ENCODE measurements around the gene C11orf52. TPM values are rescaled to one million over a fixed set of nuclear protein-coding genes. Genes with fewer than 3 reads are reported as not detected.
"Not testable (repeated sequence)": the region's sequence is repeated elsewhere in the genome, so short reads cannot be mapped to it uniquely, and the experiment has no call there.

The C11orf52 gene
- total RNA-seq (2014; rRNA removed; shearing (Covaris generic)), result not detected in 2 replicates

- DNase-seq (ENCODE audit: low read depth), result no peak
Measured at GRCh38 chr11:111918390-111919256, at the start of gene C11orf52. Gene C11orf52 (plus strand): TSS chr11:111918913. CDS start chr11:111918973, 60 bp downstream.

- DNase-seq (ENCODE audit: low read depth), result no peak
Measured at GRCh38 chr11:111870113-111870512, 48.6 kb upstream of the C11orf52 start.

DNA sequence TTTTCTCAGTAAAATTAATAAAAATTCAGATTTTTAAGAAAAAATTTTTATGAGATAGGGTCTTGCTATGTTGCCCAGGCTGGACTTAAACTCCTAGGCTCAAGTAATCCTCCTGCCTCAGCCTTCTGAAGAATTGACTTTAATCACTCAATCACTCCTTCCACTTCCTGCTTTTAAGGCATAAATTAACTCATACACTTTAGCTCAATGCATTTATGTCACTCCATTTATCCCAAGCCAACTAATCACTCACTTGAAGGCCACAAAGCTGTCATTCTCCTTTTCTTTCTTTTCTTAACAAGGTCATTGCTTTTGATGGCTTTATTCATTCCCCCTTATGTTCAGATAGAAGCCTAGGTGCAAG lies 48.2 kb upstream of the C11orf52 start:
- DNase-seq (ENCODE audit: low read depth), result no peak

- DNase-seq (ENCODE audit: low read depth), result peak; percentile 78
Measured at GRCh38 chr11:111870886-111871692, 47.6 kb upstream of the C11orf52 start, which contains the start of gene ALG9. Gene ALG9 (minus strand): TSS chr11:111871581. CDS start chr11:111871482, 99 bp downstream.

- DNase-seq (ENCODE audit: low read depth), result peak; percentile 5
Measured at GRCh38 chr11:111871693-111872161, 47.0 kb upstream of the C11orf52 start.

DNA sequence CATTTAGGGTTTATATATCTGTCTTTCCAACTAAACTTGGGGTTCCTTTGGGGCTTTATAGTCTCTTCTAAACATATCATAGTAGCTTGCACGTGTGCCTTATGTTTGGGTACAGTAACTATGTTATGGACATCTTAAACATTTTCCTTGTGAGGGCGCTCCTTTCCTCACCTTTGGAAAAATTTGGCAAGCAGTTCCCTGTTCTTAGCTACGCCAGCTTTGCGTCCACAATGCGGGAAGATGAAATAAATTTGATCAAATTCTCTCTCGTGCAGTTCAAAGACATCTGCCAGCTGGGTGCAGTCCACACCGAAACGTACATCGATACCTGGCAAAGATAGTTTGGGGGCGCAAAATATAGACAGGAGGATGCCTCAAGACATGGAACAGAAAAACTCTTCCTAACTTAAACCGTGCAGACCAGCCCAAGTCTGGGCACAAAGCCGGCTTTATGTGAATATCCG lies 40.3 kb upstream of the C11orf52 start:
- no peak for DNase-seq (ENCODE audit: low read depth)

GRCh38 chr11:111878849-111879636 lies 39.7 kb upstream of the C11orf52 start, which contains the start of the genes CFAP68 and FDXACB1:
Gene CFAP68 (plus strand): TSS chr11:111879541. CDS start chr11:111879561, 20 bp downstream.
Gene FDXACB1 (minus strand): TSS chr11:111879165. CDS start chr11:111879132, 33 bp downstream.
- peak; percentile 97 for DNase-seq (ENCODE audit: low read depth)

- no peak for DNase-seq (ENCODE audit: low read depth)
Measured at GRCh38 chr11:111879637-111879960, 39.1 kb upstream of the C11orf52 start.

GRCh38 chr11:111882202-111882601 lies 36.5 kb upstream of the C11orf52 start:
- no peak for DNase-seq (ENCODE audit: low read depth)

GRCh38 chr11:111885053-111885452 lies 33.7 kb upstream of the C11orf52 start:
- not testable (repeated sequence) for DNase-seq (ENCODE audit: low read depth)

- no peak for DNase-seq (ENCODE audit: low read depth)
Measured at GRCh38 chr11:111886032-111886431, 32.7 kb upstream of the C11orf52 start.

DNA sequence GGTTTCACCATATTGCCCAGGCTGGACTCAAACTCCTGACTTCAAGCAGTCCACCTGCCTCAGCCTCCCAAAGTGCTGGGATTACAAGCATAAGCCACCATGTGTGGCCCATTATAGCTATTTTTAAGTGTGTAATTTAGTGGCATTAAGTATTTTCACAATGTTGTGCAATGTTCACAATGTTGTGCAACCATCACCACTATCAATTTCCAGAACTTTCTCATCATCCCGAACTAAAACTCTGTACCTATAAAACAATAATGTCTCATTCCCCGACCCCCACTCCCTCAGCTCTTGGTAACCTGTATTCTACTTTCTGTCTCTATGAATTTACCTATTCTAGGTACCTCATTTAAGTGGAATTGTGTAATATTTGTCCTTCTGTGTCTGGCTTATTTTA lies 31.9 kb upstream of the C11orf52 start:
- DNase-seq (ENCODE audit: low read depth), result no peak

DNA sequence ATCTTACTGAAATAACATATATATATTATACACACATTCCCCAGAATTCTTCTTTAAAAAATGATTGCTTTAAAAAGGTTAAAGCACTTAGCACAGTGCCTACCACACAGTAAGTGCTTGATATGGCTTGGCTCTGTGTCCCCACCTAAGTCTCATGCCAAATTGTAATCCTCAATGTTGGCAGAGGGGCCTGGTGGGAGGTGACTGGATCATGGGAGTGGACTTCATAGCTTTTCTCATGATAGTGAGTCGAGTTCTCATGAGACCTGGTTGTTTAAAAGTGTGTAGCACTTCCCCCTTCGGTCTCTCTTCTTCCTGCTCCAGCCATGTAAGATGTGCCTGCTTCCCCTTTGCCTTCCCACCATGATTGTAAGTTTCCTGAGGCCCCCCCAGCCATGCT lies 13.3 kb upstream of the C11orf52 start:
- no peak for DNase-seq (ENCODE audit: low read depth)

- DNase-seq (ENCODE audit: low read depth), result no peak
Measured at GRCh38 chr11:111906680-111907079, 12.0 kb upstream of the C11orf52 start.

DNA sequence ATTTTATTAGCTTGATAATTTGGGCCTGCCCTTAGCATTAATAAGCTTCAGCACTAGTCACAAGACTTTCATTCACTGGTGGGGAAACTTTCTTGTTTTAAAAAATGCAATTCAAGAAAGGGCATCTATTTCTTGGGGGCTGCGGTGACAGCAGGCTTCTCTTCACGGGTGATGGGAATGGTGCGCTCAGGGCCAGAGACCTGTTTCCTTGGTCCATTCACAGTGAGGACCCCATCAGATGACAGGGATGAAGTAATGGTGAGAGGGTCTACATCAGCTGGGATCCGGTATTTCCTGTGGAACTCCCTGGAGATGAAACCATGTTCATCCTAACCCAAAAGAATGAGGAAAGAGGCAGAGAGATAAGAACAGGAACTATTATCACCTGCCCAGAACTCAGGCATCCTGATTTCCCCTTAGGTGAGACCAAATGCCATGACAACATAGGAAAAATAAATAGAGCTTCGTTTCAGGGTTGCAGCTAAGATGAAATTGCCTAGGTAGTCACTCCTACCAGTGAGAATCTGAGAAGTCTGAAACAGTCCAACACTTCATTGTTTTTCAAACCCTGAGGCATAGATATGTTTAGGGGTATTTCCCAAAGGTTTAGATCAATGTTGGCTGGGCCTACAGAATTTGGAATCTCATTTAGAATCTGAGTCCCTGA lies 9.9 kb upstream of the C11orf52 start:
- no peak for DNase-seq (ENCODE audit: low read depth)

GRCh38 chr11:111909378-111909777 lies 9.3 kb upstream of the C11orf52 start:
- DNase-seq (ENCODE audit: low read depth), result no peak

GRCh38 chr11:111910676-111911562 lies 7.8 kb upstream of the C11orf52 start:
- no peak for DNase-seq (ENCODE audit: low read depth)

- DNase-seq (ENCODE audit: low read depth), result peak; percentile 61
Measured at GRCh38 chr11:111911563-111912401, 6.9 kb upstream of the C11orf52 start, which contains the start of gene CRYAB. Gene CRYAB (minus strand): TSS chr11:111911770. CDS start chr11:111911724, 46 bp downstream.

- no peak for DNase-seq (ENCODE audit: low read depth)
Measured at GRCh38 chr11:111912535-111912934, 6.2 kb upstream of the C11orf52 start, which contains the start of gene HSPB2. Gene HSPB2 (plus strand): TSS chr11:111912734. CDS start chr11:111912830, 96 bp downstream.

Data from M059J (cell line).